Kidney glomerular epithelial cell (primary cell): ENCODE data around the gene SMO.
"Not testable (repeated sequence)": the region's sequence is repeated elsewhere in the genome, so short reads cannot be mapped to it uniquely, and the experiment has no call there.

Experiments
- DNase-seq: peaks from one replicate; lab custom pipeline; 2025; lab: John Stamatoyannopoulos, UW

Gene SMO

GRCh38 chr7:129169686-129170440 lies 18.6 kb upstream of the SMO start:
- DNase-seq, result no peak

GRCh38 chr7:129170441-129171021 lies 17.9 kb upstream of the SMO start:
- no peak for DNase-seq

- DNase-seq, result not testable (repeated sequence)
Observed at GRCh38 chr7:129173861-129174260, 14.6 kb upstream of the SMO start.

GRCh38 chr7:129176916-129177710 lies 11.3 kb upstream of the SMO start:
- no peak for DNase-seq

GRCh38 chr7:129184981-129185670 lies 3.3 kb upstream of the SMO start:
- no peak for DNase-seq

GRCh38 chr7:129186749-129187260 lies 1.6 kb upstream of the SMO start:
- no peak for DNase-seq

- no peak for DNase-seq
Observed at GRCh38 chr7:129187681-129188371, 607 bp upstream of the SMO start.

- DNase-seq, result no peak
Observed at GRCh38 chr7:129188892-129189660, 643 bp downstream of the SMO start.

- DNase-seq, result no peak
Observed at GRCh38 chr7:129189661-129190310, 1.4 kb downstream of the SMO start.

- no peak for DNase-seq
Observed at GRCh38 chr7:129191272-129191671, 2.8 kb downstream of the SMO start.

GRCh38 chr7:129193892-129194291 lies 5.5 kb downstream of the SMO start:
- DNase-seq, result no peak

- DNase-seq, result no peak
Observed at GRCh38 chr7:129197771-129198170, 9.3 kb downstream of the SMO start.

- no peak for DNase-seq
Observed at GRCh38 chr7:129199406-129199805, 11.0 kb downstream of the SMO start.

GRCh38 chr7:129202058-129202777 lies 13.8 kb downstream of the SMO start:
- DNase-seq, result no peak

- DNase-seq, result no peak
Observed at GRCh38 chr7:129203050-129203741, 14.8 kb downstream of the SMO start.

GRCh38 chr7:129205126-129205818 lies 16.8 kb downstream of the SMO start:
- no peak for DNase-seq

GRCh38 chr7:129205987-129206785 lies 17.8 kb downstream of the SMO start:
- no peak for DNase-seq

GRCh38 chr7:129208667-129209066 lies 20.2 kb downstream of the SMO start:
- no peak for DNase-seq
